Nephron (organoid): Measurements from ENCODE around the gene INS.
"Not testable (repeated sequence)": the region's sequence is repeated elsewhere in the genome, so short reads cannot be mapped to it uniquely, and the experiment has no call there.

ENCODE experiments used
- H3K27ac Mint-ChIP-seq, 3 experiments: 2 replicates each; pipeline ENCODE4 v1.8.0; 2020; ENCODE audit warnings: mixed read lengths in 3 of 3, mild to moderate bottlenecking in 2 of 3, moderate library complexity in 1 of 3
- H3K27me3 Mint-ChIP-seq: 2 replicates; pipeline ENCODE4 v1.8.0; 2021; ENCODE audit warnings: low read depth, mild to moderate bottlenecking, moderate library complexity, mixed read lengths
- H3K36me3 Mint-ChIP-seq: 2 replicates; pipeline ENCODE4 v1.8.0; 2020; ENCODE audit warnings: low read depth, mixed read lengths
- H3K4me1 Mint-ChIP-seq: 2 replicates; pipeline ENCODE4 v1.8.0; 2020; ENCODE audit warnings: mixed read lengths
- H3K4me3 Mint-ChIP-seq, 3 experiments: 2 replicates each; pipeline ENCODE4 v1.8.0; 2020; ENCODE audit warnings: mild to moderate bottlenecking in 3 of 3, mixed read lengths in 3 of 3, moderate library complexity in 2 of 3
- H3K9me3 Mint-ChIP-seq: 2 replicates; pipeline ENCODE4 v1.8.0; 2020; ENCODE audit warnings: mixed read lengths
- TF ChIP-seq, protein P1 (sequence below), 3 experiments: fragments of 200-600 bp; sonication (generic); IDR thresholded peaks; one replicate each; pipeline ENCODE4 v1.5.0; 2021; ENCODE audit warnings: antibody characterized with exemption in 3 of 3; ENCODE audit not compliant: unreplicated experiment in 3 of 3

Gene INS

DNA sequence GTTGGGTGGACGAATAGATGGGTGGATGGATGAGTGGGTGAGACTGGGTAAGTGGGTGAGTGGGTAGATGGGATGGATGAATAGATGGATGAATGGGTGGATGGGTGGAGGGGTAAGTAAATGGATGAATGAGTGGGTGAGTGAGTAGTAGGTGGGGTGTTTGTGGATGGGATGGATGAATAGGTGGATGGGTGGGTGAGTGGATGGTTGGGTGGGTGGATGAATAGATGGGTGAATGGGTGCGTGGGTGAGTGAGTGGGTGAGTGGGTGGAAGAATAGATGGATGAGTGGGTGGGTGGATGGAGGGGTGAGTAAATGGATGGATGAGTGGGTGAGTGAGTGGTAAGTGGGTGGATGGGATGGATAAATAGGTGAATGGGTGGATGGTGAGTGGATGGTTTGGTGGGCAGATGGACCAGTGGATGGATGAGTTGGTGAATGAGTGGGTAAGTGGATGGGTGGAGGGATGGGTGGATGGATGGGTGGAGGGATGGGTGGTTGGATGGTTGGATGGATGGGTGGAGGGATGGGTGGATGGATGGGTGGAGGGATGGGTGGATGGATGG, 34.4 kb downstream of the INS start:
- no peak overlapping the region for H3K27ac Mint-ChIP-seq
- H3K36me3 Mint-ChIP-seq: peaks cover 13% of the 10 kb centered on the region
- peaks cover 7% of the 10 kb centered on the region for H3K4me1 Mint-ChIP-seq

DNA sequence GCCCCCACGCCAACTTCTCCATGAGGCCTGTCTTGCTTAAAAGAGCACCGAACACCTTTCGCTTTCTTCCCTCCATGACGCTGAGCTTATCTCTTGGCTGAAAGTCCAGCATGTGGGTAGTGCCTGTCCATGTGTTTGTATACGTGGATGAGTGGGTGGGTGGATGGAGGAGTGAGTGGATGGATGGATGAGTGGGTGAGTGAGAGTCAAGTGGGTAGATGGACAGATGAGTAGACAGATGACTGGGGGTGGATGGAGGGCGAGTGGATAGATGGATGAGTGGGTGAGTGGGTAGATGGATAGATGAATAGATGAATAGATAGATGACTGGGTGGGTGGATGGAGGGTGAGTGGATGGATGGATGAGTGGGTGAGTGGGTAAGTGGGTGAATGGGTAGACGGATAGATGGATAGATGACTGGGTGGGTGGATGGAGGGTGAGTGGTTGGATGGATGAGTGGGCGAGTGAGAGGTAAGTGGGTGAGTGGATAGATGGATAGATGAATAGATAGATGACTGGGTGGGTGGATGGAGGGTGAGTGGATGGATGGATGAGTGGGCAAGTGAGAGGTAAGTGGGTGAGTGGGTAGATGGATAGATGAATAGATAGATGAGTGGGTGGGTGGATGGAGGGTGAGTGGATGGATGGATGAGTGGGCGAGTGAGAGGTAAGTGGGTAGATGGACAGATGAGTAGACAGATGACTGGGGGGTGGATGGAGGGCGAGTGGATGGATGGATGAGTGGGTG, 36.1 kb downstream of the INS start:
- H3K4me1 Mint-ChIP-seq, H3K4me3 Mint-ChIP-seq, H3K27me3 Mint-ChIP-seq, H3K36me3 Mint-ChIP-seq, H3K9me3 Mint-ChIP-seq, H3K27ac Mint-ChIP-seq: not testable (repeated sequence)

More for the DNA sequence above, 34.4 kb downstream of the INS start:
- H3K27me3 Mint-ChIP-seq: peaks cover 9% of the 10 kb centered on the region
- TF ChIP-seq, protein P1, sequence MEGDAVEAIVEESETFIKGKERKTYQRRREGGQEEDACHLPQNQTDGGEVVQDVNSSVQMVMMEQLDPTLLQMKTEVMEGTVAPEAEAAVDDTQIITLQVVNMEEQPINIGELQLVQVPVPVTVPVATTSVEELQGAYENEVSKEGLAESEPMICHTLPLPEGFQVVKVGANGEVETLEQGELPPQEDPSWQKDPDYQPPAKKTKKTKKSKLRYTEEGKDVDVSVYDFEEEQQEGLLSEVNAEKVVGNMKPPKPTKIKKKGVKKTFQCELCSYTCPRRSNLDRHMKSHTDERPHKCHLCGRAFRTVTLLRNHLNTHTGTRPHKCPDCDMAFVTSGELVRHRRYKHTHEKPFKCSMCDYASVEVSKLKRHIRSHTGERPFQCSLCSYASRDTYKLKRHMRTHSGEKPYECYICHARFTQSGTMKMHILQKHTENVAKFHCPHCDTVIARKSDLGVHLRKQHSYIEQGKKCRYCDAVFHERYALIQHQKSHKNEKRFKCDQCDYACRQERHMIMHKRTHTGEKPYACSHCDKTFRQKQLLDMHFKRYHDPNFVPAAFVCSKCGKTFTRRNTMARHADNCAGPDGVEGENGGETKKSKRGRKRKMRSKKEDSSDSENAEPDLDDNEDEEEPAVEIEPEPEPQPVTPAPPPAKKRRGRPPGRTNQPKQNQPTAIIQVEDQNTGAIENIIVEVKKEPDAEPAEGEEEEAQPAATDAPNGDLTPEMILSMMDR (IDR thresholded peaks at IDR 0.05; ENCODE audit: unreplicated experiment in 3 of 3): no peak
- H3K4me3 Mint-ChIP-seq: no peak overlapping the region
- H3K9me3 Mint-ChIP-seq: no peaks in the 10 kb centered on the region

DNA sequence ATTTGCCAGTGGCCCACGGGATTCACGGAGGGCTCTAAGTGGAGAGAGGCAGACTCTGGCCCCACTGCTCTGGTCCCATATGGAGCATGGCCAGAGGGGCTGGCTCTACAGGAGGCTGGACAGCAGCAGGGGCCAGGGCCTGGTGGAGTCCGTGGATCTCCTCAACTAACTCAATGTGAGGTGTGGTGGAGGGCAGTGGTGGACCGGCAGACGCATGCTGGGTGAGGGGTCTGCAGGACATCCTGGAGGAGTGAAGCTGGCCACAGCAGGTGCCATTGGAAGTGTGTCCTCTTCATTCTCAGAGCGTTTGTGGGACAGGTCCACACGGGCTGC, 37.4 kb downstream of the INS start:
- TF ChIP-seq, protein P1 (IDR thresholded peaks at IDR 0.05; ENCODE audit: unreplicated experiment in 3 of 3): no peak
- H3K36me3 Mint-ChIP-seq: no peaks in the 10 kb centered on the region
- H3K9me3 Mint-ChIP-seq: peaks cover 7% of the 10 kb centered on the region
- no peak overlapping the region for H3K4me3 Mint-ChIP-seq
- H3K27me3 Mint-ChIP-seq: no peaks in the 10 kb centered on the region
- no peak overlapping the region for H3K27ac Mint-ChIP-seq
- no peaks in the 10 kb centered on the region for H3K4me1 Mint-ChIP-seq

- Mint-ChIP-seq H3K27me3 (peaks cover 4% of the 10 kb centered on the region), H3K27ac (no peak overlapping the region), H3K36me3 (no peaks in the 10 kb centered on the region), H3K4me1 (no peaks in the 10 kb centered on the region), H3K4me3 (no peak overlapping the region), H3K9me3 (peaks cover 11% of the 10 kb centered on the region)
- TF ChIP-seq, protein P1 (IDR thresholded peaks at IDR 0.05; ENCODE audit: unreplicated experiment in 3 of 3): no peak
Observed at GRCh38 chr11:2122907-2123627, 37.9 kb downstream of the INS start.

GRCh38 chr11:2122222-2122906, 38.6 kb downstream of the INS start:
- Mint-ChIP-seq H3K27ac (no peak overlapping the region), H3K4me3 (no peak overlapping the region), H3K27me3 (peaks cover 4% of the 10 kb centered on the region), H3K36me3 (peaks cover 4% of the 10 kb centered on the region), H3K4me1 (no peaks in the 10 kb centered on the region), H3K9me3 (peaks cover 16% of the 10 kb centered on the region)
- TF ChIP-seq, protein P1 (IDR thresholded peaks at IDR 0.05; ENCODE audit: unreplicated experiment in 3 of 3): no peak
